Astrocyte (in vitro differentiated cells and primary cell): Measurements from ENCODE around the gene APPBP2. TPM values are rescaled to one million over a fixed set of nuclear protein-coding genes. Genes with fewer than 3 reads are reported as not detected.

Experiments
- DNase-seq: peaks from one replicate; pipeline ENCODE4 v3.0.0-alpha.2; 2010; ENCODE audit warnings: low read depth
- FAIRE-seq: peaks from 2 replicates; lab custom pipeline; 2011; peaks lifted over from hg19 to GRCh38; lab: Jason Lieb, UNC
- H2AFZ ChIP-seq: 2 replicates; pipeline ENCODE4 v1.6.0; 2012; ENCODE audit warnings: low read depth, low read length, inconsistent platforms
- H3K27ac ChIP-seq: 2 replicates; pipeline ENCODE4 v1.5.1; 2011; ENCODE audit warnings: low read depth, low read length, inconsistent platforms
- H3K27me3 ChIP-seq: 2 replicates; pipeline ENCODE4 v1.6.0; 2011; ENCODE audit warnings: low read length, inconsistent platforms; ENCODE audit not compliant: insufficient read depth
- H3K36me3 ChIP-seq: 2 replicates; pipeline ENCODE4 v1.5.1; 2011; ENCODE audit warnings: low read length, inconsistent platforms; ENCODE audit not compliant: insufficient read depth
- H3K4me1 ChIP-seq: 2 replicates; pipeline ENCODE4 v1.5.1; 2011; ENCODE audit warnings: low read length, inconsistent platforms; ENCODE audit not compliant: insufficient read depth
- H3K4me2 ChIP-seq: 2 replicates; pipeline ENCODE4 v1.6.0; 2012; ENCODE audit warnings: low read length, inconsistent platforms
- H3K4me3 ChIP-seq: 2 replicates; pipeline ENCODE4 v1.5.1; 2011; ENCODE audit warnings: low read depth, mild to moderate bottlenecking, low read length, inconsistent platforms; ENCODE audit not compliant: insufficient read depth
- H3K79me2 ChIP-seq: 2 replicates; pipeline ENCODE4 v1.6.0; 2012; ENCODE audit warnings: mild to moderate bottlenecking, low read length, inconsistent platforms; ENCODE audit not compliant: insufficient read depth
- H3K9ac ChIP-seq: 2 replicates; pipeline ENCODE4 v1.6.0; 2012; ENCODE audit warnings: mild to moderate bottlenecking, low read length, inconsistent platforms
- H3K9me3 ChIP-seq: 2 replicates; pipeline ENCODE4 v1.5.1; 2012; ENCODE audit warnings: low read depth, mild to moderate bottlenecking, low read length, inconsistent platforms; ENCODE audit not compliant: insufficient read depth
- H4K20me1 ChIP-seq: 2 replicates; pipeline ENCODE4 v1.6.0; 2012; ENCODE audit warnings: low read length, inconsistent platforms; ENCODE audit not compliant: insufficient read depth
- H3K27ac Mint-ChIP-seq: one replicate; pipeline ENCODE4 v1.8.0; 2021; ENCODE audit warnings: mild to moderate bottlenecking, mixed read lengths; ENCODE audit not compliant: unreplicated experiment
- H3K27me3 Mint-ChIP-seq: one replicate; pipeline ENCODE4 v1.8.0; 2021; ENCODE audit warnings: low read depth, mixed read lengths; ENCODE audit not compliant: unreplicated experiment
- H3K36me3 Mint-ChIP-seq: one replicate; pipeline ENCODE4 v1.8.0; 2021; ENCODE audit warnings: low read depth, mixed read lengths; ENCODE audit not compliant: unreplicated experiment
- H3K4me1 Mint-ChIP-seq: one replicate; pipeline ENCODE4 v1.8.0; 2021; ENCODE audit warnings: low read depth, mixed read lengths; ENCODE audit not compliant: unreplicated experiment
- H3K4me3 Mint-ChIP-seq: one replicate; pipeline ENCODE4 v1.8.0; 2021; ENCODE audit warnings: mild to moderate bottlenecking, moderate library complexity, mixed read lengths; ENCODE audit not compliant: unreplicated experiment
- H3K9me3 Mint-ChIP-seq: one replicate; pipeline ENCODE4 v1.8.0; 2021; ENCODE audit warnings: mild to moderate bottlenecking, mixed read lengths; ENCODE audit not compliant: unreplicated experiment
- EZH2 ChIP-seq: IDR thresholded peaks from 2 replicates; pipeline ENCODE4 v1.6.1; 2012; ENCODE audit warnings: mild to moderate bottlenecking, low read length, inconsistent platforms; ENCODE audit not compliant: insufficient read depth
- total RNA-seq: library from RNA; stranded (reverse); gene quantifications from 2 replicates; pipeline ENCODE4 v1.2.1, GENCODE V29; 2021
- TF ChIP-seq, protein P1 (sequence below): IDR thresholded peaks from 2 replicates; pipeline ENCODE4 v1.5.1; 2011; ENCODE audit warnings: low read depth, mild to moderate bottlenecking, inconsistent platforms, low read length, moderate library complexity; ENCODE audit not compliant: insufficient read depth

The APPBP2 gene
- total RNA-seq, 1 donor from 2014 or later: 53.3 TPM

DNA sequence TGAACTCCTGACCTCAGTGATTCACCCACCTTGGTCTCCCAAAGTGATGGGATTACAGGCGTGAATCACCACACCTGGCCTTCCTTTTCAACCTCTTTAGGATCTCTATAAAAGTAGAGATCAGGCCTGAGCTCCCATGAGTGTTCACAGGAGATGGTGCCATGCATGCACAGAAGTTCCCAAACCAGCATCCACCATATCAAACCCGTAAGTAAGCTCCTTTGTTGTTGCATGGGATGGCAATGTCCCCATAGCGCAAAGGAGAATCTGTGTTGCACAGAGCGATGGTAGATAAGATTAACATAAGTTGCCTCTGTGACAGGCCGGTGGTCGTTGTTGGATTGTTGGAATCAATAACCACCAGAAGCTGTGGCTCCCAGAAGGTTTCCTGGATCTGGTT is 39.2 kb upstream of the APPBP2 start:
- no peak overlapping the region for H3K27ac Mint-ChIP-seq
- H3K9me3 ChIP-seq: no peaks in the 10 kb centered on the region
- H4K20me1 ChIP-seq: no peaks in the 10 kb centered on the region
- H3K4me1 Mint-ChIP-seq: no peaks in the 10 kb centered on the region
- peaks cover 2% of the 10 kb centered on the region for H3K9me3 Mint-ChIP-seq
- no peaks in the 10 kb centered on the region for H3K36me3 ChIP-seq
- no peak overlapping the region for H3K27ac ChIP-seq
- no peak for TF ChIP-seq EZH2
- TF ChIP-seq, protein P1, sequence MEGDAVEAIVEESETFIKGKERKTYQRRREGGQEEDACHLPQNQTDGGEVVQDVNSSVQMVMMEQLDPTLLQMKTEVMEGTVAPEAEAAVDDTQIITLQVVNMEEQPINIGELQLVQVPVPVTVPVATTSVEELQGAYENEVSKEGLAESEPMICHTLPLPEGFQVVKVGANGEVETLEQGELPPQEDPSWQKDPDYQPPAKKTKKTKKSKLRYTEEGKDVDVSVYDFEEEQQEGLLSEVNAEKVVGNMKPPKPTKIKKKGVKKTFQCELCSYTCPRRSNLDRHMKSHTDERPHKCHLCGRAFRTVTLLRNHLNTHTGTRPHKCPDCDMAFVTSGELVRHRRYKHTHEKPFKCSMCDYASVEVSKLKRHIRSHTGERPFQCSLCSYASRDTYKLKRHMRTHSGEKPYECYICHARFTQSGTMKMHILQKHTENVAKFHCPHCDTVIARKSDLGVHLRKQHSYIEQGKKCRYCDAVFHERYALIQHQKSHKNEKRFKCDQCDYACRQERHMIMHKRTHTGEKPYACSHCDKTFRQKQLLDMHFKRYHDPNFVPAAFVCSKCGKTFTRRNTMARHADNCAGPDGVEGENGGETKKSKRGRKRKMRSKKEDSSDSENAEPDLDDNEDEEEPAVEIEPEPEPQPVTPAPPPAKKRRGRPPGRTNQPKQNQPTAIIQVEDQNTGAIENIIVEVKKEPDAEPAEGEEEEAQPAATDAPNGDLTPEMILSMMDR: no peak
- H3K79me2 ChIP-seq: no peaks in the 10 kb centered on the region
- no peaks in the 10 kb centered on the region for H3K27me3 ChIP-seq
- H3K9ac ChIP-seq: no peak overlapping the region
- H3K4me3 ChIP-seq: no peak overlapping the region
- no peaks in the 10 kb centered on the region for H3K36me3 Mint-ChIP-seq
- FAIRE-seq: no peak
- DNase-seq: no peak
- no peak overlapping the region for H3K4me2 ChIP-seq
- H3K27me3 Mint-ChIP-seq: no peaks in the 10 kb centered on the region
- H3K4me1 ChIP-seq: no peaks in the 10 kb centered on the region
- H3K4me3 Mint-ChIP-seq: no peak overlapping the region
- H2AFZ ChIP-seq: no peak overlapping the region

DNA sequence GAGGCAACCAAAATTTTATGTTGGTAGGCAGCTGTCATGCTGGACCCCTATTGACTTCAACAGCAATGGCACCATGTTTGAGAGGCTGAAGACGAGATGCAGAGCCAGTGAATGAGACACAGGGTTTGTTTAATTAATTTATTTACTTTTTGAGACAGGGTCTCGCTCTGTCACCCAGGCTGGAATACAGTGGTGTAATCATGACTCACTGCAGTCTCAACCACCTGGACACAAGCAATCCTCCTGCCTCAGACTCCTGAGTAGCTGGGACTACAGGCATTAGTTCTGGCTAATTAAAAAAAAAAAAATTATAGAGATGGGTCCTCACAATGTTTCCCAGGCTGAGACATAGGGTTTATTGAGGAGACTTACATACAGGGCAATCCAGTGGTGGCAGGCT is 37.7 kb upstream of the APPBP2 start:
- H3K27ac ChIP-seq: no peak overlapping the region
- Mint-ChIP-seq H3K36me3 (no peaks in the 10 kb centered on the region), H3K4me3 (no peak overlapping the region), H3K4me1 (no peaks in the 10 kb centered on the region), H3K9me3 (peaks cover 9% of the 10 kb centered on the region), H3K27me3 (no peaks in the 10 kb centered on the region), H3K27ac (no peak overlapping the region)
- no peaks in the 10 kb centered on the region for H3K4me1 ChIP-seq
- H3K36me3 ChIP-seq: no peaks in the 10 kb centered on the region
- FAIRE-seq (no peak), DNase-seq (no peak)
- H4K20me1 ChIP-seq: no peaks in the 10 kb centered on the region
- no peak overlapping the region for H3K4me3 ChIP-seq
- H3K27me3 ChIP-seq: no peaks in the 10 kb centered on the region
- no peaks in the 10 kb centered on the region for H3K79me2 ChIP-seq
- H3K9ac ChIP-seq: no peak overlapping the region
- H2AFZ ChIP-seq: no peak overlapping the region
- H3K9me3 ChIP-seq: no peaks in the 10 kb centered on the region
- no peak for TF ChIP-seq EZH2
- TF ChIP-seq, protein P1: no peak
- no peak overlapping the region for H3K4me2 ChIP-seq

DNA sequence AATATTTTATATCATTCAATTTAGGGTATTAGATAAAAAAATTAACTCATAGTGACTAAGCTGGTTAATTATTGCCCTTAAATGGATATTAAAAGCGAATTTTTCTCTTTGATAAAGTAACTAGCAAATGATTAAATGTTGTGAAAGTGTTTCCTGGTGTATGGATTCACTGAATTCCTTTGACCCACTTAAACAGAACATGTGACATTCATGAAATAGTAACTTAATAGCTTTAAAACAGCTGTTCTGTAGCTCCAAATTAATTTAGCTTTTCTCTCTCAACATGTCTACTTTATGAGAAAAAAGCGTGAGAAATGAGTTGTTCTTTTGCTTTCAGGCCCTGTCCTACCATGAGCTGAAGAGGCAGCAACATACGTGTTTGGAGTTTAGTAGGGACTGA is 36.4 kb upstream of the APPBP2 start:
- no peaks in the 10 kb centered on the region for H3K36me3 Mint-ChIP-seq
- H3K9me3 Mint-ChIP-seq: peaks cover 14% of the 10 kb centered on the region
- Histone ChIP-seq H3K4me1 (no peaks in the 10 kb centered on the region), H3K27ac (no peak overlapping the region), H3K36me3 (no peaks in the 10 kb centered on the region), H3K9ac (no peak overlapping the region), H2AFZ (no peak overlapping the region), H3K9me3 (no peaks in the 10 kb centered on the region), H3K27me3 (no peaks in the 10 kb centered on the region), H3K4me3 (no peak overlapping the region), H3K4me2 (no peak overlapping the region), H3K79me2 (no peaks in the 10 kb centered on the region), H4K20me1 (no peaks in the 10 kb centered on the region)
- TF ChIP-seq, protein P1: no peak
- no peak for TF ChIP-seq EZH2
- no peaks in the 10 kb centered on the region for H3K4me1 Mint-ChIP-seq
- H3K27ac Mint-ChIP-seq: no peak overlapping the region
- FAIRE-seq (no peak), DNase-seq (no peak)
- H3K4me3 Mint-ChIP-seq: no peak overlapping the region
- no peaks in the 10 kb centered on the region for H3K27me3 Mint-ChIP-seq
